Activated T-helper 2 cell treated with anti-CD3 and anti-CD28 coated beads, Interferon-gamma antibody, Interleukin-2, Interleukin-4, amounts not matched to agents 10 μg/mL and 5 μg/mL and 100 μg/mL, durations not matched to agents 14 hours and 24 hours and 36 hours (primary cell): Measurements from ENCODE around the gene TSEN34. TPM values are rescaled to one million over a fixed set of nuclear protein-coding genes. Genes with fewer than 3 reads are reported as not detected.

Source experiments
- DNase-seq: peaks from one replicate; pipeline ENCODE4 v3.0.0; 2021; ENCODE audit warnings: low spot score
- H3K27ac Mint-ChIP-seq: one replicate; pipeline ENCODE4 v1.8.0; 2021; ENCODE audit warnings: mixed read lengths
- H3K27me3 Mint-ChIP-seq: one replicate; pipeline ENCODE4 v1.8.0; 2021; ENCODE audit warnings: low read depth, mixed read lengths
- H3K36me3 Mint-ChIP-seq: one replicate; pipeline ENCODE4 v1.8.0; 2021; ENCODE audit warnings: low read depth, mixed read lengths
- H3K4me1 Mint-ChIP-seq: one replicate; pipeline ENCODE4 v1.8.0; 2021; ENCODE audit warnings: low read depth, mixed read lengths
- H3K4me3 Mint-ChIP-seq: one replicate; pipeline ENCODE4 v1.8.0; 2021; ENCODE audit warnings: low read depth, mild to moderate bottlenecking, moderate library complexity, mixed read lengths
- H3K9me3 Mint-ChIP-seq: one replicate; pipeline ENCODE4 v1.8.0; 2021; ENCODE audit warnings: mixed read lengths
- intact Hi-C: fragments of 100-400 bp; cut with micrococcal nuclease; formaldehyde crosslinking; loops from one replicate; pipeline ENCODE4 v1.15.1; 2023
- total RNA-seq: library from RNA; stranded (reverse); gene quantifications from 2 replicates; pipeline ENCODE4 v1.2.3, GENCODE V29; 2022

The TSEN34 gene
- total RNA-seq: 16.8 and 19.0 TPM in 2 replicates

- peak within 1 kb of the TSS; percentile 89 for H3K4me3 Mint-ChIP-seq
- peaks cover 37% of the 10 kb centered on the region for H3K36me3 Mint-ChIP-seq
- H3K4me1 Mint-ChIP-seq: peaks cover 23% of the 10 kb centered on the region
- peak within 1 kb of the TSS; percentile 98 for H3K27ac Mint-ChIP-seq
- H3K27me3 Mint-ChIP-seq: no peaks in the 10 kb centered on the region
- H3K9me3 Mint-ChIP-seq: no peaks in the 10 kb centered on the region
- no peak for DNase-seq
- intact Hi-C loops: loop anchor here (5.0 kb wide), 1 partner anchor 324 kb away; the partner anchor contains the start of gene MYADM
Measured at GRCh38 chr19:54191011-54191810, at the start of gene TSEN34. Gene TSEN34, plus strand, starts transcription at chr19:54191308. Its CDS starts 57 bp downstream, at chr19:54191365.

DNA sequence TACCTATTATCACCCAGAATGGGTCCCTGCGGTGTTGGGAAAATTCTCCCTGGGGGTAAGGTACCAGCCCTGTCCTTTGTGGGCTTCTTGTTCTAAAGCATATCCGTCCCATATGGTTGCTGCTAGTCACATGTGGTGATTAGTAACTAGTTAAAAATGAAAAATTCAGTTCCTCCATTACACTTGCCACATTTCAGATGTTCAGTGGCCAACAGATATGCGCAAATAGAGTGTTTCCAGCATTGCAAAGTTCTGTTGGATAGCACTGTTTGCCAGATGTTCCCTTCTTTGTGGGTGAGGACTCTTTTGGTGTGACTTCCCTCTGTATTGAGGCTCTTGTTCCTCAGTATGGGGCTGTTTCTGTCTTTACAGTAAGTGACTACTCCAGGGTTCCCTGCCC lies 49.8 kb upstream of the TSEN34 start:
- intact Hi-C loops: no loop called here
- peaks cover 22% of the 10 kb centered on the region for H3K4me1 Mint-ChIP-seq
- DNase-seq: no peak
- H3K27me3 Mint-ChIP-seq: no peaks in the 10 kb centered on the region
- no peak overlapping the region for H3K4me3 Mint-ChIP-seq
- peaks cover 56% of the 10 kb centered on the region for H3K36me3 Mint-ChIP-seq
- H3K27ac Mint-ChIP-seq: no peak overlapping the region
- H3K9me3 Mint-ChIP-seq: no peaks in the 10 kb centered on the region

DNA sequence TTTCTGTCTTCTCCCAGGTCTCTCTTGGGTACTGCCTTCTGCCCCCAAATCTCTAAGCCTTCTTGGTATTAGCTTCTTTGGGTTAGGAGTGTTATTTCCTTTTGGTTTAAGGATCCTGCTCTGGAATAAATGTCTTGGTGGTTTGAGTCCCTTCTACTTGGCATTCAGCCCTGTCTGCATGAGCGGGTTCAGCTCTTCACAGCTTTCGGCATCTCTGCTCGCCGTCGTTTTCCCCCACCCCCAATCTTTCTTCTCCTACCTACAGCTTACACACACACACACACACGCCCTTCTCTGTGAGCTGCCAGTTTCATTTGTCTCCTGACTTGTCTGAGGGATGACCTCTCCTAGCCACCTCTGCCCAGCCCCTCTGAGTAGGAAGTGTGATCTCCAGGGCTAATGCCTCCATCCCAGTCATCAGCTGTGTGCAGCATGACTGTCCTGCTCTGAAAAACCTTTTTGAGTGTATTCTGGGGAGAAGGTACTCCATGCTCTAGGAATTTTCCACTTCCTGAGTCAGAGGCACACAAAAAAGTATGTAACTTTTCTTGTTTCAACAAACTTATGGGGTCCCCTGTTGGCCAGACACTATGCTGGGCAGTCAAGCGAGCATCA lies 48.8 kb upstream of the TSEN34 start:
- Mint-ChIP-seq H3K27me3 (no peaks in the 10 kb centered on the region), H3K27ac (peak overlapping the region; percentile 6), H3K9me3 (no peaks in the 10 kb centered on the region), H3K4me3 (no peak overlapping the region), H3K36me3 (peaks cover 65% of the 10 kb centered on the region), H3K4me1 (peaks cover 17% of the 10 kb centered on the region)
- intact Hi-C loops: no loop called here
- no peak for DNase-seq

DNA sequence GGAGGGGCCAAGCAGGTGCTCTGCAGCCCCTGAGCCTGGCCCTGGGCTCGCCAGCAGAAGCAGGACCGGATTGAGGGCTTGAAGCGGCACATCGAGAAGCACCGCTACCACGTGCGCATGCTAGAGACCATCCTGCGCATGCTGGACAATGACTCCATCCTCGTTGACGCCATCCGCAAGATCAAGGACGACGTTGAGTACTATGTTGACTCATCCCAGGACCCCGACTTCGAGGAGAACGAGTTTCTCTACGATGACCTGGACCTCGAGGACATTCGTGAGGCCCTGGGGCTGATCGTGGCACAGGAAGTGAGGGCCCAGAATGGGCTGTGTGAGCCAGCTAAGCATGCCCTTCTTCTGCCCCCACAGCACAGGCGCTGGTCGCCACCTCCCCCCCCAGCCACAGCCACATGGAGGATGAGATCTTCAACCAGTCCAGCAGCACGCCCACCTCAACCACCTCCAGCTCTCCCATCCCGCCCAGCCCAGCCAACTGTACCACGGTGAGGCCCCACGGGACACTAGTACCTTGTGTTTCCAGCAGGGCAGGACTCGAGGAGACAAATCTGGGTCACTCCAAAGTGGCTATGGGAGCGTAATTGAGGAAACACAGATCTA lies 45.5 kb upstream of the TSEN34 start:
- Mint-ChIP-seq H3K36me3 (peaks cover 74% of the 10 kb centered on the region), H3K27me3 (no peaks in the 10 kb centered on the region), H3K4me1 (peaks cover 3% of the 10 kb centered on the region), H3K9me3 (no peaks in the 10 kb centered on the region), H3K27ac (no peak overlapping the region), H3K4me3 (no peak overlapping the region)
- intact Hi-C loops: no loop called here
- no peak for DNase-seq

DNA sequence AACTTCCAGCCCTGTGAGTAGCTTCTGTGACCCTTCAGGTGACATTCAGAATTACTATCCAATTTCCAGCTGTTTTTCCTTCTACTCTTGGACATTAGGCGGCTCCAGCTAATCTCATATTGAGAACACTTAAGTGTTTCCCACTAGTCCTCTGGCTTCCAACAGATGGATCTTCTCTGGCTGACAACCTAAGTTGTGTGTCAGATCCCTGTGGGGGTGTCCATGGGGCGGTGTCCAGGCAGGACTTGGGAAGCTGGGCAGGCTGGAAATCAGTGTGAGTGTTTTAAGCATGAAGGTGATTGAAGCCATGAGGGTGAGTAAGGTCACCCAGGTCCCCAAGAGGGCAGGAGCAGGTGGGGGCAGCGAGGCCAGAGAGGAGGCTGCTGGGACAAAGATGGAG lies 43.4 kb upstream of the TSEN34 start:
- Mint-ChIP-seq H3K4me1 (no peaks in the 10 kb centered on the region), H3K27ac (no peak overlapping the region), H3K9me3 (no peaks in the 10 kb centered on the region), H3K36me3 (peaks cover 77% of the 10 kb centered on the region), H3K27me3 (no peaks in the 10 kb centered on the region), H3K4me3 (no peak overlapping the region)
- intact Hi-C loops: loop anchor here (1.0 kb wide), 1 partner anchor 24 kb away; no protein-coding TSS in a partner anchor
- no peak for DNase-seq

GRCh38 chr19:54148158-54148557 lies 43.0 kb upstream of the TSEN34 start:
- no peaks in the 10 kb centered on the region for H3K4me1 Mint-ChIP-seq
- no peak overlapping the region for H3K4me3 Mint-ChIP-seq
- intact Hi-C loops: loop anchor here (1.0 kb wide), 1 partner anchor 23 kb away; no protein-coding TSS in a partner anchor
- no peak for DNase-seq
- peaks cover 73% of the 10 kb centered on the region for H3K36me3 Mint-ChIP-seq
- no peaks in the 10 kb centered on the region for H3K27me3 Mint-ChIP-seq
- no peaks in the 10 kb centered on the region for H3K9me3 Mint-ChIP-seq
- no peak overlapping the region for H3K27ac Mint-ChIP-seq

- Mint-ChIP-seq H3K9me3 (no peaks in the 10 kb centered on the region), H3K27ac (no peak overlapping the region), H3K4me3 (no peak overlapping the region), H3K36me3 (peaks cover 73% of the 10 kb centered on the region), H3K27me3 (no peaks in the 10 kb centered on the region), H3K4me1 (peaks cover 1% of the 10 kb centered on the region)
- DNase-seq: no peak
- intact Hi-C loops: no loop called here
Measured at GRCh38 chr19:54149021-54149812, 41.9 kb upstream of the TSEN34 start.

DNA sequence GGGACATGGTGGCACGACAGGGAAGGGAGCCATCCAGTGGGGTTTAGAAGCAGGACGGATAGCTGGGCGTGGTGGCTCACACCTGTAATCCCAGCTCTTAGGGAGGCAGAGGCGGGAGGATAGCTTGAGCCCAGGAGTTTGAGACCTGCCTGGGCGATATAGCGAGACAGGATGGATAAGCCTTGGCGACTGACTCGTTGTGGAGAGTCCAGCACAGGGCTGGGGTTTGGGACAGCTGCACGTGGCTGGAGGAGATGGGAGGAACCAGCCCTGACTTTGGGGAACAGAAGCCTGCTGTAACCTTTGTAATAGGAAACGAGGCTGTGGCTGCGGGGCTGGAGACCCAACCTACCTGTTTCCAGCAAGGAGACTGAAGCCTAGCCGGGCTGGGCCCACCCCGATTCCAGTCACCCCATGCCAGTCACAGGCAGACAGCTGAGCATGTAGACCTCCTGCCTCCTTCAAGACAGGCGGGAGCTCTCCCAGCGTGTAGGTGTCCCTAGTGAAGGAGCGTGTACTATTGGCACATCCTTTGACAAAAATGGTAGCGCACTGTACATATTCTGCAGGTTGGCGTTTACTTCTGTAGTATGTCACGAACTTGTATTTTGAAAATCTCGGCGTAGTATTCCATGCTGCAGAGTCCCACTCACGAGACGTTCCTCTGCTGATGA lies 39.6 kb upstream of the TSEN34 start:
- intact Hi-C loops: no loop called here

DNA sequence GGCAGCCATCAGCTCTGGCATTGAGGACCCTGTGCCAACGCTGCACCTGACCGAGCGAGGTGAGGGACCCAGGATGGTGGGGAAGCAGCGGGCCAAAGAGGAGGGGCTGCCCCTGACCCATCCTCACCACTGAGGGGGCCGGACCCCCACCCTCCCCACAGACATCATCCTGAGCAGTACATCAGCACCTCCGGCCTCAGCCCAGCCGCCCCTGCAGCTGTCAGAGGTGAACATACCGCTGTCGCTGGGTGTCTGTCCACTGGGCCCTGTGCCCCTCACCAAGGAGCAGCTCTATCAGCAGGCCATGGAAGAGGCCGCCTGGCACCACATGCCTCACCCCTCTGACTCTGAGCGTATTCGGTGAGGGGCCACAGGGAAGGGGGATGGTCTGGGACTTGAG lies 38.8 kb upstream of the TSEN34 start:
- H3K4me1 Mint-ChIP-seq: peaks cover 12% of the 10 kb centered on the region
- no peak overlapping the region for H3K4me3 Mint-ChIP-seq
- H3K27ac Mint-ChIP-seq: no peak overlapping the region
- peaks cover 76% of the 10 kb centered on the region for H3K36me3 Mint-ChIP-seq
- H3K27me3 Mint-ChIP-seq: no peaks in the 10 kb centered on the region
- no peaks in the 10 kb centered on the region for H3K9me3 Mint-ChIP-seq
- DNase-seq: no peak
- intact Hi-C loops: no loop called here

More for the DNA sequence above, 39.6 kb upstream of the TSEN34 start:
- Mint-ChIP-seq H3K27ac (no peak overlapping the region), H3K27me3 (no peaks in the 10 kb centered on the region), H3K9me3 (no peaks in the 10 kb centered on the region), H3K4me3 (no peak overlapping the region), H3K36me3 (peaks cover 76% of the 10 kb centered on the region), H3K4me1 (peaks cover 9% of the 10 kb centered on the region)
- DNase-seq: no peak

DNA sequence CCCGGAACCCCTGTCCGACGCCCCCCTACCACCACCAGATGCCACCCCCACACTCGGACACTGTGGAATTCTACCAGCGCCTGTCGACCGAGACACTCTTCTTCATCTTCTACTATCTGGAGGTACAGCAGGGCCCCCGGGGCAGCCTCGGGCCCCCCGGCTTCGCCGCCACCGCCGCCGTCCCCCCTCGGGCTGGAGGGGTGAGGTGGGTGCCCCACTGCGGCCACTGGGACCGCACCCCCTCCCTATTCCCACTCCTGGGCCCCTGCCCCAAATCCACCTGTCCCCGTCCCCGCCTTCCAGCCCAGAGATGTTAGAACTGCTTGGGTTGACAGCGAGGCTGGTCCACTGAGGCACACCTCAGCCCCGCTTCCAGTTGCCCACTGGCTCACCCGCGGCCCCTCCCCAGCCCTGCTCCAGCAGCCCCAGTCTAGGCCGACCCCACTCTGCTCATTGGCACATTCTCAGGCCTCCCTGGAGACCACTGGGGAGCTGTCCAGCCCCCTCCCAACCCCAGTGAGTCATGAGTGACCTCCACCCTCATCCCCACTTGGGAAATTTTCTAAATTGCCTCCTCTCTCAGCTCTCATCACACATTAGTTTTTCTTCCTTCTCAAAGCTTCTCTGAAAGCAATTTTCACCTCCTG lies 38.1 kb upstream of the TSEN34 start:
- peaks cover 12% of the 10 kb centered on the region for H3K4me1 Mint-ChIP-seq
- no peak overlapping the region for H3K4me3 Mint-ChIP-seq
- H3K27ac Mint-ChIP-seq: no peak overlapping the region
- intact Hi-C loops: no loop called here
- no peak for DNase-seq
- H3K36me3 Mint-ChIP-seq: peaks cover 70% of the 10 kb centered on the region
- no peaks in the 10 kb centered on the region for H3K27me3 Mint-ChIP-seq
- no peaks in the 10 kb centered on the region for H3K9me3 Mint-ChIP-seq

DNA sequence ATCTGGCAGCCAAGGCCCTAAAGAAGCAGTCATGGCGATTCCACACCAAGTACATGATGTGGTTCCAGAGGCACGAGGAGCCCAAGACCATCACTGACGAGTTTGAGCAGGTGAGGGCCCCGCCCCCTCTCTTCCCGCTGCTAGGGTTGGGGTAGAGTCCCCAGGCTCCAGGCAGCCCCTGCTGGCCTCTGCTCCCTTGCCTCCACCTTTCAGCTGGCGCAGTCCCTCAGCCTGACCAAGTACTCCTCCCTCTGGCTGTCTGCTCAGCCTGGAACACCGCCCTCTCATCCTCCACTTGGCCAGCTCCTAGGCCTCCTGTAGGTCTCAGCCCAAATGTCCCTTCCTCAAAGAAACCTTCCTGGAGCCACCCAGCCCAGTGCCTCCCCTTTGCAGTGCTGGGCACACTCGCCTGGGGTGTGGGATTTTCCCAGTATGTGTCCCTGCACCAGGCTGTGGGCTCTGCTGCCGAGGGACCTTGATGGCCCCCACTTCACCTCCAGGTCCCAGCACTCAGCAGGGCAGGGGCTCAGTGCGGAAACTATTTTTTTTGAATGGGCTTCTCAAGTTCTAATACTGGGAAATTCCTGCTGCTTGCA lies 37.3 kb upstream of the TSEN34 start:
- H3K9me3 Mint-ChIP-seq: no peaks in the 10 kb centered on the region
- H3K27me3 Mint-ChIP-seq: no peaks in the 10 kb centered on the region
- intact Hi-C loops: no loop called here
- peak overlapping the region; percentile 24 for H3K27ac Mint-ChIP-seq
- H3K4me3 Mint-ChIP-seq: no peak overlapping the region
- peaks cover 21% of the 10 kb centered on the region for H3K4me1 Mint-ChIP-seq
- no peak for DNase-seq
- peaks cover 70% of the 10 kb centered on the region for H3K36me3 Mint-ChIP-seq
